Activated T-helper 2 cell treated with anti-CD3 and anti-CD28 coated beads, Interferon-gamma antibody, Interleukin-2, Interleukin-4, amounts not matched to agents 10 μg/mL and 5 μg/mL and 100 μg/mL, durations not matched to agents 14 hours and 24 hours and 36 hours (primary cell): ENCODE measurements around the gene TFF2. TPM values are rescaled to one million over a fixed set of nuclear protein-coding genes. Genes with fewer than 3 reads are reported as not detected.

Experiments
- DNase-seq: peaks from one replicate; pipeline ENCODE4 v3.0.0; 2021; ENCODE audit warnings: low spot score
- H3K27ac Mint-ChIP-seq: one replicate; pipeline ENCODE4 v1.8.0; 2021; ENCODE audit warnings: mixed read lengths
- H3K27me3 Mint-ChIP-seq: one replicate; pipeline ENCODE4 v1.8.0; 2021; ENCODE audit warnings: low read depth, mixed read lengths
- H3K36me3 Mint-ChIP-seq: one replicate; pipeline ENCODE4 v1.8.0; 2021; ENCODE audit warnings: low read depth, mixed read lengths
- H3K4me1 Mint-ChIP-seq: one replicate; pipeline ENCODE4 v1.8.0; 2021; ENCODE audit warnings: low read depth, mixed read lengths
- H3K4me3 Mint-ChIP-seq: one replicate; pipeline ENCODE4 v1.8.0; 2021; ENCODE audit warnings: low read depth, mild to moderate bottlenecking, moderate library complexity, mixed read lengths
- H3K9me3 Mint-ChIP-seq: one replicate; pipeline ENCODE4 v1.8.0; 2021; ENCODE audit warnings: mixed read lengths
- intact Hi-C: fragments of 100-400 bp; cut with micrococcal nuclease; formaldehyde crosslinking; loops from one replicate; pipeline ENCODE4 v1.15.1; 2023
- total RNA-seq: library from RNA; stranded (reverse); gene quantifications from 2 replicates; pipeline ENCODE4 v1.2.3, GENCODE V29; 2022

Gene TFF2
- total RNA-seq, 1 donor from 2014 or later, result not detected

GRCh38 chr21:42308161-42308913, 42.5 kb downstream of the TFF2 start:
- H3K4me3 Mint-ChIP-seq, result no peak overlapping the region
- H3K4me1 Mint-ChIP-seq, result peaks cover 2% of the 10 kb centered on the region
- no peaks in the 10 kb centered on the region for H3K36me3 Mint-ChIP-seq
- H3K27ac Mint-ChIP-seq, result no peak overlapping the region
- H3K27me3 Mint-ChIP-seq, result peaks cover 8% of the 10 kb centered on the region
- DNase-seq, result no peak
- intact Hi-C loops, result no loop called here
- H3K9me3 Mint-ChIP-seq, result no peaks in the 10 kb centered on the region

- peaks cover 2% of the 10 kb centered on the region for H3K4me1 Mint-ChIP-seq
- peaks cover 8% of the 10 kb centered on the region for H3K27me3 Mint-ChIP-seq
- H3K4me3 Mint-ChIP-seq, result no peak overlapping the region
- no peak for DNase-seq
- H3K27ac Mint-ChIP-seq, result no peak overlapping the region
- intact Hi-C loops, result no loop called here
- no peaks in the 10 kb centered on the region for H3K36me3 Mint-ChIP-seq
- no peaks in the 10 kb centered on the region for H3K9me3 Mint-ChIP-seq
These were observed 43.7 kb downstream of the TFF2 start for GRCh38 chr21:42307106-42307505.

- no peaks in the 10 kb centered on the region for H3K36me3 Mint-ChIP-seq
- intact Hi-C loops, result no loop called here
- no peak overlapping the region for H3K4me3 Mint-ChIP-seq
- H3K27ac Mint-ChIP-seq, result no peak overlapping the region
- no peak for DNase-seq
- H3K27me3 Mint-ChIP-seq, result peaks cover 8% of the 10 kb centered on the region
- peaks cover 2% of the 10 kb centered on the region for H3K4me1 Mint-ChIP-seq
- no peaks in the 10 kb centered on the region for H3K9me3 Mint-ChIP-seq
These were observed 44.3 kb downstream of the TFF2 start for GRCh38 chr21:42306366-42307035.

GRCh38 chr21:42305707-42306147, 45.1 kb downstream of the TFF2 start:
- Mint-ChIP-seq H3K36me3 (no peaks in the 10 kb centered on the region), H3K9me3 (no peaks in the 10 kb centered on the region), H3K27me3 (peaks cover 8% of the 10 kb centered on the region), H3K4me1 (peaks cover 2% of the 10 kb centered on the region), H3K4me3 (no peak overlapping the region), H3K27ac (no peak overlapping the region)
- intact Hi-C loops, result no loop called here
- no peak for DNase-seq

- Mint-ChIP-seq H3K4me1 (peaks cover 6% of the 10 kb centered on the region), H3K9me3 (no peaks in the 10 kb centered on the region), H3K36me3 (no peaks in the 10 kb centered on the region), H3K4me3 (no peak overlapping the region), H3K27me3 (peaks cover 8% of the 10 kb centered on the region), H3K27ac (no peak overlapping the region)
- no peak for DNase-seq
- intact Hi-C loops, result no loop called here
These were observed 46.0 kb downstream of the TFF2 start for GRCh38 chr21:42304556-42305454.

- DNase-seq, result no peak
- intact Hi-C loops, result no loop called here
- Mint-ChIP-seq H3K27ac (no peak overlapping the region), H3K36me3 (no peaks in the 10 kb centered on the region), H3K9me3 (no peaks in the 10 kb centered on the region), H3K4me1 (peaks cover 12% of the 10 kb centered on the region), H3K27me3 (peaks cover 8% of the 10 kb centered on the region), H3K4me3 (no peak overlapping the region)
These were observed 47.4 kb downstream of the TFF2 start for GRCh38 chr21:42303443-42303842.

GRCh38 chr21:42302794-42303193, 48.0 kb downstream of the TFF2 start:
- Mint-ChIP-seq H3K9me3 (no peaks in the 10 kb centered on the region), H3K27ac (no peak overlapping the region), H3K27me3 (peaks cover 8% of the 10 kb centered on the region), H3K36me3 (no peaks in the 10 kb centered on the region), H3K4me3 (no peak overlapping the region), H3K4me1 (peaks cover 12% of the 10 kb centered on the region)
- intact Hi-C loops, result no loop called here
- no peak for DNase-seq

GRCh38 chr21:42302076-42302650, 48.6 kb downstream of the TFF2 start:
- peaks cover 12% of the 10 kb centered on the region for H3K4me1 Mint-ChIP-seq
- H3K4me3 Mint-ChIP-seq, result no peak overlapping the region
- peaks cover 6% of the 10 kb centered on the region for H3K27me3 Mint-ChIP-seq
- no peak for DNase-seq
- no peaks in the 10 kb centered on the region for H3K36me3 Mint-ChIP-seq
- no peak overlapping the region for H3K27ac Mint-ChIP-seq
- intact Hi-C loops, result no loop called here
- no peaks in the 10 kb centered on the region for H3K9me3 Mint-ChIP-seq

GRCh38 chr21:42301371-42302075, 49.3 kb downstream of the TFF2 start:
- no peaks in the 10 kb centered on the region for H3K9me3 Mint-ChIP-seq
- H3K27ac Mint-ChIP-seq, result no peak overlapping the region
- DNase-seq, result no peak
- H3K4me1 Mint-ChIP-seq, result peaks cover 12% of the 10 kb centered on the region
- H3K36me3 Mint-ChIP-seq, result no peaks in the 10 kb centered on the region
- peaks cover under 1% of the 10 kb centered on the region for H3K27me3 Mint-ChIP-seq
- no peak overlapping the region for H3K4me3 Mint-ChIP-seq
- intact Hi-C loops, result no loop called here

- intact Hi-C loops, result no loop called here
- H3K27ac Mint-ChIP-seq, result no peak overlapping the region
- no peaks in the 10 kb centered on the region for H3K9me3 Mint-ChIP-seq
These were observed 49.8 kb downstream of the TFF2 start for GRCh38 chr21:42300956-42301355.

GRCh38 chr21:42300045-42300583, 50.7 kb downstream of the TFF2 start:
- no peaks in the 10 kb centered on the region for H3K36me3 Mint-ChIP-seq
- H3K4me3 Mint-ChIP-seq, result no peak overlapping the region
- intact Hi-C loops, result no loop called here
- no peak overlapping the region for H3K27ac Mint-ChIP-seq
- H3K27me3 Mint-ChIP-seq, result no peaks in the 10 kb centered on the region
- H3K4me1 Mint-ChIP-seq, result peaks cover 12% of the 10 kb centered on the region
- no peak for DNase-seq
- H3K9me3 Mint-ChIP-seq, result no peaks in the 10 kb centered on the region

More at GRCh38 chr21:42300956-42301355, 49.8 kb downstream of the TFF2 start:
- H3K4me3 Mint-ChIP-seq, result no peak overlapping the region
- peaks cover 12% of the 10 kb centered on the region for H3K4me1 Mint-ChIP-seq
- no peak for DNase-seq
- no peaks in the 10 kb centered on the region for H3K27me3 Mint-ChIP-seq
- H3K36me3 Mint-ChIP-seq, result no peaks in the 10 kb centered on the region
